ENCODE results near the gene YIPF4.

GRCh38 chr2:32278478-32278853, 762 bp downstream of the YIPF4 start:
- TF ChIP-seq POLR2AphosphoS5 (IDR thresholded peaks at IDR 0.05) (no peak), CTCF (IDR thresholded peaks at IDR 0.05) (no peak), EP300 (IDR thresholded peaks at IDR 0.05) (no peak)
